Trophoblast cell (in vitro differentiated cells and primary cell): Measurements from ENCODE around the gene STOML1.
A peak's percentile ranks its signal among the peaks of the same experiment; 100 is the strongest.
"Not testable (repeated sequence)": the region's sequence is repeated elsewhere in the genome, so short reads cannot be mapped to it uniquely, and the experiment has no call there.

ENCODE experiments used
- DNase-seq, 2 donors: peaks; one replicate each; pipeline ENCODE4 v3.0.0-alpha.2; 2016
- H2AFZ ChIP-seq: 2 replicates; pipeline ENCODE4 v1.6.1; 2013; ENCODE audit warnings: low read length, moderate library complexity, mild to moderate bottlenecking; ENCODE audit not compliant: insufficient read depth, poor library complexity
- H2AK5ac ChIP-seq: 2 replicates; pipeline ENCODE4 v1.6.1; 2013; ENCODE audit warnings: mild to moderate bottlenecking, low read length
- H2BK120ac ChIP-seq: 2 replicates; pipeline ENCODE4 v1.6.1; 2013; ENCODE audit warnings: low read length, mild to moderate bottlenecking, moderate library complexity; ENCODE audit not compliant: insufficient read depth, poor library complexity
- H2BK12ac ChIP-seq: 2 replicates; pipeline ENCODE4 v1.6.1; 2013; ENCODE audit warnings: mild to moderate bottlenecking, low read length, moderate library complexity
- H2BK5ac ChIP-seq: 2 replicates; pipeline ENCODE4 v1.6.1; 2013; ENCODE audit warnings: low read length, low read depth, moderate library complexity, mild to moderate bottlenecking; ENCODE audit not compliant: poor library complexity
- H3K14ac ChIP-seq: 2 replicates; pipeline ENCODE4 v1.6.1; 2013; ENCODE audit warnings: mild to moderate bottlenecking, low read length
- H3K18ac ChIP-seq: 2 replicates; pipeline ENCODE4 v1.6.1; 2013; ENCODE audit warnings: mild to moderate bottlenecking, low read length
- H3K23ac ChIP-seq: 2 replicates; pipeline ENCODE4 v1.6.1; 2013; ENCODE audit warnings: low read length
- H3K27ac ChIP-seq: 2 replicates; pipeline ENCODE4 v1.5.1; 2013; ENCODE audit warnings: low read depth, mild to moderate bottlenecking, inconsistent platforms, low read length, moderate library complexity
- H3K27me3 ChIP-seq: 2 replicates; pipeline ENCODE4 v1.6.1; 2013; ENCODE audit warnings: inconsistent platforms, mild to moderate bottlenecking, low read length, moderate library complexity; ENCODE audit not compliant: insufficient read depth
- H3K36me3 ChIP-seq, 2 experiments: 1 replicate in 1 of 2; 2 replicates in 1 of 2; pipeline ENCODE4 v1.6.1; 2013; ENCODE audit warnings: low read length in 2 of 2, mild to moderate bottlenecking in 2 of 2, moderate library complexity in 1 of 2; ENCODE audit not compliant: insufficient read depth in 2 of 2, control insufficient read depth in 1 of 2
- H3K4ac ChIP-seq: 2 replicates; pipeline ENCODE4 v1.6.1; 2013; ENCODE audit warnings: low read depth, mild to moderate bottlenecking, low read length, moderate library complexity
- H3K4me1 ChIP-seq, 2 experiments: 1 replicate in 1 of 2; 2 replicates in 1 of 2; pipeline ENCODE4 v1.6.1; 2013; ENCODE audit warnings: low read length in 2 of 2, mild to moderate bottlenecking in 2 of 2, moderate library complexity in 1 of 2; ENCODE audit not compliant: insufficient read depth in 2 of 2, control insufficient read depth in 1 of 2
- H3K4me2 ChIP-seq: 2 replicates; pipeline ENCODE4 v1.6.1; 2013; ENCODE audit warnings: inconsistent platforms, mild to moderate bottlenecking, low read length, moderate library complexity
- H3K4me3 ChIP-seq: 2 replicates; pipeline ENCODE4 v1.5.1; 2013; ENCODE audit warnings: mild to moderate bottlenecking, low read depth, low read length, inconsistent platforms
- H3K79me1 ChIP-seq: one replicate; pipeline ENCODE4 v1.6.1; 2013; ENCODE audit warnings: low read length
- H3K79me2 ChIP-seq: 2 replicates; pipeline ENCODE4 v1.6.1; 2013; ENCODE audit warnings: low read length, mild to moderate bottlenecking; ENCODE audit not compliant: control insufficient read depth, insufficient read depth, poor library complexity
- H3K9ac ChIP-seq: 2 replicates; pipeline ENCODE4 v1.6.1; 2013; ENCODE audit warnings: mild to moderate bottlenecking, low read length
- H3K9me3 ChIP-seq: 2 replicates; pipeline ENCODE4 v1.6.1; 2013; ENCODE audit warnings: low read depth, mild to moderate bottlenecking, control low read depth, inconsistent platforms, low read length; ENCODE audit not compliant: insufficient read depth
- H4K12ac ChIP-seq: 2 replicates; pipeline ENCODE4 v1.6.1; 2013; ENCODE audit warnings: low read depth, mild to moderate bottlenecking, low read length, moderate library complexity
- H4K8ac ChIP-seq: 2 replicates; pipeline ENCODE4 v1.6.1; 2013; ENCODE audit warnings: low read depth, mild to moderate bottlenecking, low read length, moderate library complexity
- H4K91ac ChIP-seq: one replicate; pipeline ENCODE4 v1.6.1; 2013; ENCODE audit warnings: low read depth, mild to moderate bottlenecking, low read length, moderate library complexity
- WGBS: extraction: QIAGEN DNeasy Blood & Tissue Kit; methylation state at CpG from one replicate; pipeline ENCODE4 v1.1.7; 2013; ENCODE audit warnings: missing lambda C conversion rate; ENCODE audit not compliant: insufficient read length, insufficient coverage; ENCODE audit errors: extremely low coverage; 5-methylcytosine and 5-hydroxymethylcytosine counted together

Gene STOML1

GRCh38 chr15:73981761-73982221 is 10.3 kb downstream of the STOML1 start:
- no CpG with 5 or more reads among the region's 5 CpGs for WGBS

DNA sequence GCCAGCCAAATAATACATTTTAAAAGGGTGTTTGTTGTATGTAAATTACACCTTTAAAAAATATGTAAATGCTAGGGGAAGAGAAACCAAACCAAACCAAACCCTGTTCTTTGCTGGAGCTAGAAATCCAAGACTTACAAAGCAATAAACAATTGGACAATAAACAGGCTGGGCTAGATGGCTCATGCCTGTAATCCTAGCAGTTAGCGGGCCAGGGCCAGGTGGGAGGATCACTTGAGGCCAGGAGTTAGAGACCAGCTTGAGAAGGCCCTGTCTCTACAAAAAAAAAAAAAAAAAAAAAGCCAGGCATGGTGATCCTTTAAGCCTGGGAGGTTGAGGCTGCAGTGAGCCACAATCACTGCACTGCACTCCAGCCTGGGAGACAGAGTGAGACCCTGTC is 12.5 kb downstream of the STOML1 start:
- Histone ChIP-seq H4K12ac (no peak overlapping the region), H3K79me1 (no peaks in the 10 kb centered on the region), H3K23ac (no peak overlapping the region), H2BK120ac (no peak overlapping the region), H2AFZ (no peak overlapping the region), H3K9me3 (no peaks in the 10 kb centered on the region), H3K4me1 (no peaks in the 10 kb centered on the region), H3K4me2 (no peak overlapping the region), H2BK5ac (no peak overlapping the region), H3K4me3 (no peak overlapping the region), H2BK12ac (no peak overlapping the region), H3K36me3 (peaks cover 0 to 4% of the 10 kb centered on the region in 2 experiments), H2AK5ac (no peak overlapping the region), H4K91ac (no peak overlapping the region), H3K14ac (no peak overlapping the region), H3K18ac (no peak overlapping the region), H4K8ac (no peak overlapping the region), H3K27ac (no peak overlapping the region), H3K79me2 (no peaks in the 10 kb centered on the region), H3K9ac (no peak overlapping the region), H3K4ac (no peak overlapping the region), H3K27me3 (no peaks in the 10 kb centered on the region)
- no CpG with 5 or more reads among the region's 1 CpG for WGBS
- DNase-seq, result no peak

More at GRCh38 chr15:73981761-73982221, 10.3 kb downstream of the STOML1 start:
- Histone ChIP-seq H3K9me3 (no peaks in the 10 kb centered on the region), H3K27me3 (no peaks in the 10 kb centered on the region), H3K79me2 (no peaks in the 10 kb centered on the region), H3K79me1 (no peaks in the 10 kb centered on the region), H3K4me1 (no peaks in the 10 kb centered on the region), H3K18ac (no peak overlapping the region), H3K27ac (no peak overlapping the region), H4K91ac (no peak overlapping the region), H4K12ac (no peak overlapping the region), H3K9ac (no peak overlapping the region), H3K23ac (no peak overlapping the region), H2BK12ac (no peak overlapping the region), H2BK5ac (no peak overlapping the region), H2AFZ (peak overlapping the region; percentile 35), H3K4me2 (no peak overlapping the region), H3K14ac (no peak overlapping the region), H4K8ac (no peak overlapping the region), H2BK120ac (no peak overlapping the region), H3K4ac (no peak overlapping the region), H3K4me3 (no peak overlapping the region), H3K36me3 (peaks cover 0 to 4% of the 10 kb centered on the region in 2 experiments), H2AK5ac (no peak overlapping the region)
- DNase-seq, result no peak

DNA sequence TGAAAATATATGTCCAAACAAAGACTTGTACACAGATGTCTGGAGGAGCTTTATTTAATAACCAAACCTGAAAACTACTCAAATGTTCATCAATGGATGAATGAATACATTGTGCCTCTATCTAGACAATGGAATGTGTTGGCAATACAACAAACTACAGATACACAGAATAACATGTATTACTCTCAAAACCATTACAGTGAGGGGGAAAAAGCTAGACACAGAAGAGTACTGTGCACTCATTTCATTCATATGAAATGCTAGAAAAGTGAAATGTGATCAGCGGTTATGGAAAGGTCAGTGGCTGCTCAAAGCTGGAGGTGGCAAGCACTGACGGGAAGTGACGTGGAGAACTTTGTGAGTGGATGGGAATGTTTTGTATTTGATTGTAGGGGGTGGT is 13.2 kb downstream of the STOML1 start:
- Histone ChIP-seq H3K4me3 (no peak overlapping the region), H3K9ac (no peak overlapping the region), H3K18ac (no peak overlapping the region), H3K4me1 (no peaks in the 10 kb centered on the region), H3K36me3 (peaks cover 0 to 4% of the 10 kb centered on the region in 2 experiments), H2AFZ (no peak overlapping the region), H4K12ac (no peak overlapping the region), H3K27me3 (no peaks in the 10 kb centered on the region), H3K79me1 (no peaks in the 10 kb centered on the region), H3K9me3 (no peaks in the 10 kb centered on the region), H3K79me2 (no peaks in the 10 kb centered on the region), H3K4me2 (no peak overlapping the region), H2BK5ac (no peak overlapping the region), H4K8ac (no peak overlapping the region), H2AK5ac (no peak overlapping the region), H3K23ac (no peak overlapping the region), H3K14ac (no peak overlapping the region), H3K27ac (no peak overlapping the region), H4K91ac (no peak overlapping the region), H2BK12ac (no peak overlapping the region), H2BK120ac (no peak overlapping the region), H3K4ac (no peak overlapping the region)
- WGBS, result no CpG with 5 or more reads among the region's 3 CpGs
- no peak for DNase-seq

- H3K23ac ChIP-seq, H2BK120ac ChIP-seq, H4K12ac ChIP-seq, H3K9me3 ChIP-seq, H3K4me3 ChIP-seq, H2BK12ac ChIP-seq, H4K8ac ChIP-seq, H3K4ac ChIP-seq, H4K91ac ChIP-seq, H2AK5ac ChIP-seq, H2AFZ ChIP-seq, H2BK5ac ChIP-seq, H3K18ac ChIP-seq, H3K9ac ChIP-seq, H3K4me2 ChIP-seq, H3K4me1 ChIP-seq, H3K36me3 ChIP-seq, H3K27me3 ChIP-seq, H3K79me1 ChIP-seq, H3K27ac ChIP-seq, H3K79me2 ChIP-seq, H3K14ac ChIP-seq, DNase-seq: not testable (repeated sequence)
- WGBS, result no CpG with 5 or more reads among the region's 18 CpGs
Measured at GRCh38 chr15:73975440-73976125, 16.5 kb downstream of the STOML1 start.
